ENCODE measurements around the gene MYL1. TPM values are rescaled to one million over a fixed set of nuclear protein-coding genes. Genes with fewer than 3 reads are reported as not detected.

Gene MYL1
- total RNA-seq, 1 donor from 2014 or later: not detected

DNA sequence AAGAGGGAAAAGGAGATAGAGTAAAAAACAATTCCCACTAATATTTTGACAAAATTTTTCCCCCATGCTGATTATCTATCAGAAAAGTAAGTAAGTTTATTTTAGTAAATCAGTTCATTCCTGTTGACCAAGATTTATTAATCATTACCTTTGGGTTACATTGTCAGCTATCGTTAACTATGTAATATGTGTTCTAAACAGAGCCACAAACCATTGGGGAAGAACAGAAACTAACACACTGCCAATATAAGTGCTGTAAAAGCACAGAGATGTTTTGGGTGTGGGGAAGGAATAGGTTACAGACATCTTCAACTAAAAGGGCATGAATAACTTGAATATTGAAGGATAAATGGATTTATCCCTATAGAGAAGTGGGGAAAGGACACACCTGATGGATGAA, 47.3 kb downstream of the MYL1 start:
- no peak for DNase-seq (ENCODE audit: low read depth in 2 of 2)

GRCh38 chr2:210264282-210264681, 50.7 kb downstream of the MYL1 start:
- no peak for DNase-seq (ENCODE audit: low read depth in 2 of 2)

DNA sequence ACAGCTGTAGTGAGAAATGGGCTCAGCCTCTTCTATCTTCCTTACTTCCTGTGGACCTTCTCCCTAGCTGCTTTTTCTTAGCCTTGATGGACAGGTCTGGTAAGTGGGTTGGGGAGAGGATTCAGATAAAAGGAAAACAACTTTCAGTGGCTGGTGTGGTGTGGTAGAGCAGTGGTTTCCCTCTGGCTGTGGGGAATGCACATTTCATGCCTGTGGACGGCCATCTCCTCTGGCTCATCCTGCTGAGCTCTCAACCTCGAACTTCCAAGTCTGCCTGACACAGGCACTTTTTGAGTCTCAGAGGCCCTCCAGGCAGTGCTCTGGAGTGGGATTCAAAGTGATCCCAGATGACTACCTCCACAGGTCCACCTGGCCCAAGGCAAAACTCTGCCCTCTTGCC, 51.1 kb downstream of the MYL1 start:
- DNase-seq (ENCODE audit: low read depth in 2 of 2): no peak

DNA sequence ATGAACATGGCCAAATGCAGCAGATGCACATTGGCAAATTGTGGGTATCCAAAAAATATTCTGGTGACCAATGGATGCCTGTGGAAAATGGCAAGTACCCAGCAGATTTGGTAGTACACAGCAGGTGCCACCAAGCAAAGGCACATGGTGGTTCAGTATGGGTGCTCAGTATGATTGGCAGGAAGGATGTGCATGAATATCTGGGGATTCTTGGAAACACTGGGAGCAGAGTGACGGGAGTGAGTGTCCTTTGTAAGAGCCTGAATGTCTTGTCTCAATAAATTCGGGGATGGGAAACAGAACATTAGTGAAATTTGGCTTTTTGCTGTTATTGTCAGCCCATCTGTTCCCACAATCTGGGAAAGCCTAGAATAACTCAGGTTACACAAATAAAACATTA, 52.9 kb downstream of the MYL1 start:
- DNase-seq (ENCODE audit: low read depth in 2 of 2): no peak

GRCh38 chr2:210259687-210260086, 55.3 kb downstream of the MYL1 start:
- DNase-seq (ENCODE audit: low read depth in 2 of 2): no peak

DNA sequence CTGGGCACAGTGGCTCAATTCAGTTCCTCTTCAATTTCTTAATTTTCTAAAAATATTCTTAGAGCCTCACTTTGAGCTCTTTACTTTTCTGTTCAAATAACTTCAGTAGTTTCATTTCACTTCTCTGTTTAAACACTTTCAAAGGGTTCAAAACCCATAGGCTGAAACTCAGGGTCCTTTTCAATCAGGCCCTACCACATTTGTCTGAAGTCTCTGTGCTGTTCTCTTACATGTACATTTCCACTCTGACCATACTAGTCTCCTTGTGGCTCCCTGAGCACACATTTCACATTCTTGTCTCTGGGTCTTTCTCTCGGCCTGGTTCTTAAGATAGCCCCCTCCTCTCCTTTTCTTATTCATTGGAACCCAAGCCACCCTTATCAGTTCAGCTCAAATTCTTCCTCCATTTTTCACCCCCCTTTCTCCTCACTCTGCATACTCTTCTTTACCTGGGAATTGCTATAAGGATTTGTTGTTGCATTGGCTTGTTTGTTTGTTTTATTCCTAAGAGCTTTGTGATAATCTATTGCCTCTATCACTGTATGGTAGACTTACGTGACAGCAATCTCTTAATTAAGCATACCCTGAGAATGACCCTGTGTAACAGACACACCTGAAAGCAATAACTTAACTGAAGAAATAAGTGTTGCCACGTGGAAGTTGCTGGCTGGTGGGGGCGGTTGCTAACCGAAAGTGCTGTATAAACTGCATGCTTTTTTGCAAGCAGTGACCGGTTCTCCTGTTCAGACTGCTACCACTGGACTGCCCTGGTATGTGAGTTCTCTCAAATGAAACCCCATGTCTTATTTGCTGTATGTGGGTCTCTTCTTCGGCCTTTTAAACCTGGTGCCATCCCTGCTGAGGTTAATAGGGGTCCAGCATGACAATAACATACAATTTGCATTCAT, 62.0 kb downstream of the MYL1 start:
- no peak for DNase-seq (ENCODE audit: low read depth in 2 of 2)

DNA sequence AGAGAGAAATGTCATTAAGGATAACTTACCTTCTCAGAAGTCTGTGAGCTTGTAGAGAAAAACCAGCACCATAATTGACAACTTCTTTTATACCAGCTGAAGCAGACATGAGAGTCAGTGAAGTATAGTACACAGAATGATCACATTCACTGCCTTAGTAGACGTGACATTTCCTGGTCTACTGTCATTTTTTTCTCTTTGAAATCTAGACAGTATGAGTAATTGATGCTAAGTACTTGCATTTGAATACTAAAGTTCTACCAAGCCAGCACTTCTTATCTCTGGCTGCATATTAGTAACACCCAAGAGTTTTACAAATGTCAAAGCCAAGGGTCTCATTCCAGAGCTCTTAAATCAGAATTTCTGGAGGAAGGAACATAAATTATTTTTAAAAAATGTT, 64.4 kb downstream of the MYL1 start:
- no peak for DNase-seq (ENCODE audit: low read depth in 2 of 2)

Other genes starting within 250 kb of the MYL1 start
- 12.2 and 19.5 TPM in 2 replicates for gene KANSL1L, start 143.8 kb downstream of the MYL1 start, total RNA-seq
- gene ACADL, start 89.7 kb downstream of the MYL1 start, total RNA-seq: not detected in 2 replicates
- 22.1 and 22.5 TPM in 2 replicates for gene LANCL1, start 161.6 kb upstream of the MYL1 start, total RNA-seq
- 0.51 and 3.1 TPM in 2 replicates for gene CPS1, start 241.4 kb upstream of the MYL1 start, total RNA-seq

All from dermis microvascular lymphatic vessel endothelial cell (primary cell).